ENCODE data around the gene CYGB.

The CYGB gene

DNA sequence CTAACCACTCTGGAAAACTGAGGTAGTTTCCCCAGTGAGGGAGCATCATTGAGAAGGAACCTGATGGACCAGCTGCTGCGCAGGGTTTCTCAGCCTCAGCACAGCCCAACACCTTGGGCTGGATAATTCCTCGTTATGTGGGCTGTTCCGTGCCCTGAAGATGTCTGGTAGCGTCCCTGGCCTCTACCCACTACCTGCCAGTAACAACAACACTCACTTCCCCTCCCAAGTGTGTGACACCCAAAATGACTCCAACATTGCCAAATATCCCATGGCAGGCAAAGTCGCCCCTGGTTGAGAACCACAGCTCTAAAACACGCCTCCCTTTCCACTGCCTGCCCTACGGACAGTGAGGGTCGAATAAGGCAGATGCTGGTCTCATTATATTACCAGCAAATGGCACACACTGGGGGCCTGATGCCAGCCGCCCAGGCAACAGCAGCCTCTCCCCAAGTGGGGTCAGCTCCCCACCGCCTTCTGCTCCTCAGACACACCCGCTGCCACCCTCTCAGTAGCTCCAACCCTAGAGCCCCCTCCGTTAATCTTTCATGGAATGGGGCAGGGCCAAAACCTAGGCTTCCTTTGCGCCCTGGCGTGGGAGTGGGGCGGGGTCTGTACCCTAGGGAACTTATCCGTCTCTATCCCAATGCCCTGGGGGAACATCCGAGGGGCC, 37.3 kb downstream of the CYGB start (continued):
- TF ChIP-seq ZNF302 (tag by site-specific recombination; IDR thresholded peaks at IDR 0.05; ENCODE audit: low read depth) (no peak), ZNF391 (tag by site-specific recombination; IDR thresholded peaks at IDR 0.05; ENCODE audit: borderline replicate concordance, low read depth) (no peak), ZNF600 (tag by site-specific recombination; IDR thresholded peaks at IDR 0.05) (peak; percentile 85), KLF1 (tag by site-specific recombination; IDR thresholded peaks at IDR 0.05) (peak; percentile 43; the same call in 1 of the 2 replicates), ZNF146 (tag by site-specific recombination; IDR thresholded peaks at IDR 0.05) (no peak), ZNF776 (tag by site-specific recombination; IDR thresholded peaks at IDR 0.05; ENCODE audit: borderline replicate concordance) (no peak), ZNF394 (tag by site-specific recombination; IDR thresholded peaks at IDR 0.05; ENCODE audit: borderline replicate concordance) (no peak)
- TF ChIP-seq, protein P1, sequence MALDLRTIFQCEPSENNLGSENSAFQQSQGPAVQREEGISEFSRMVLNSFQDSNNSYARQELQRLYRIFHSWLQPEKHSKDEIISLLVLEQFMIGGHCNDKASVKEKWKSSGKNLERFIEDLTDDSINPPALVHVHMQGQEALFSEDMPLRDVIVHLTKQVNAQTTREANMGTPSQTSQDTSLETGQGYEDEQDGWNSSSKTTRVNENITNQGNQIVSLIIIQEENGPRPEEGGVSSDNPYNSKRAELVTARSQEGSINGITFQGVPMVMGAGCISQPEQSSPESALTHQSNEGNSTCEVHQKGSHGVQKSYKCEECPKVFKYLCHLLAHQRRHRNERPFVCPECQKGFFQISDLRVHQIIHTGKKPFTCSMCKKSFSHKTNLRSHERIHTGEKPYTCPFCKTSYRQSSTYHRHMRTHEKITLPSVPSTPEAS (tag by site-specific recombination; IDR thresholded peaks at IDR 0.05), result no peak

DNA sequence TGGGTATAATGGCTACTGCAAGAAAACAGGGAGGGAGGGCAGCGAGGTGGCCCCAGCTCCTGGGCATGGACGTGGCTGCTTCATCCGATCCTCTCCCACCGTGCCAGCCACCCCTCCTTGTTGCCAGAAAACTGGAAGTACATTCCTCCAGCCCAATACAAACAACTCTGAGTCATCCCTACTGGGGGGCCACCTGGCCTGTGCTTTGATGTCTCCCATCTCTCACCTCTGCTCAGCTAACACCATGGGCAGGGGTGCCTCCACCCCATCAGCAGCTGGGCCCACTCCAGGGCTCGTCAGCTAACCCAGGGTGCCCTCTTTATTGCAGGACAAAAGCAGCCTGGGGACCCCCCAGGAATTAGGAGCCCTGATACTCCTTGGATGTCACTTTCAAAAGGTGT, 38.2 kb downstream of the CYGB start:
- no peak overlapping the region for H3K4me3 ChIP-seq (ENCODE audit: low read depth, low read length)
- ChIA-PET POLR2A (interaction anchor here (0.6 to 1.0 kb wide), 4 partner anchors 84 to 172 kb away, joined by 3 to 8 read pairs (median 4); partner anchors contain the start of gene PRPSAP1), CTCF (interaction anchor here (0.6 to 3.6 kb wide), 13 partner anchors 11 to 423 kb away, joined by 3 to 15 read pairs (median 3); partner anchors contain the start of gene AANAT)
- no peaks in the 10 kb centered on the region for H3K36me3 ChIP-seq (ENCODE audit: control insufficient read depth in 2 of 2, insufficient read depth in 1 of 2, low read length in 2 of 2)
- H3K9me3 ChIP-seq (ENCODE audit: control insufficient read depth, insufficient read depth, low read depth, low read length), result no peaks in the 10 kb centered on the region
- H3K4me1 ChIP-seq (ENCODE audit: control insufficient read depth, insufficient read depth, low read length), result peaks cover 21% of the 10 kb centered on the region
- no peak overlapping the region for H3K27ac ChIP-seq (ENCODE audit: extremely low read depth, low read depth, low read length)
- no peak for TF ChIP-seq ZNF701 (tag by site-specific recombination; IDR thresholded peaks at IDR 0.05)
- TF ChIP-seq ZNF521 (tag by site-specific recombination; IDR thresholded peaks at IDR 0.05), result no peak
- no peak for TF ChIP-seq ZNF473 (tag by site-specific recombination; IDR thresholded peaks at IDR 0.05)
- no peak for TF ChIP-seq ZNF837 (tag by site-specific recombination; IDR thresholded peaks at IDR 0.05)
- no peak for TF ChIP-seq GFI1B (tag by site-specific recombination; IDR thresholded peaks at IDR 0.05)
- no peak for TF ChIP-seq ZNF23 (tag by site-specific recombination; IDR thresholded peaks at IDR 0.05; ENCODE audit: borderline replicate concordance)
- TF ChIP-seq GLIS2 (tag by site-specific recombination; IDR thresholded peaks at IDR 0.05), result peak; percentile 83
- no peak for TF ChIP-seq ZSCAN30 (tag by site-specific recombination; IDR thresholded peaks at IDR 0.05)
- no peak for TF ChIP-seq ZNF248 (tag by site-specific recombination; IDR thresholded peaks at IDR 0.05)
- peak; percentile 63 for TF ChIP-seq ZIC2 (tag by site-specific recombination; IDR thresholded peaks at IDR 0.05)
- TF ChIP-seq ZNF423 (tag by site-specific recombination; IDR thresholded peaks at IDR 0.05), result no peak
- no peak for TF ChIP-seq ZNF266 (tag by site-specific recombination; IDR thresholded peaks at IDR 0.05; ENCODE audit: low read depth)
- no peak for TF ChIP-seq ZNF324 (tag by site-specific recombination; IDR thresholded peaks at IDR 0.05)
- no peak for TF ChIP-seq ZNF169 (tag by site-specific recombination; IDR thresholded peaks at IDR 0.05)
- no peak for TF ChIP-seq ZNF157 (tag by site-specific recombination; IDR thresholded peaks at IDR 0.05)
- no peak for TF ChIP-seq FEZF1 (tag by site-specific recombination; IDR thresholded peaks at IDR 0.05)
- TF ChIP-seq ZNF132 (tag by site-specific recombination; IDR thresholded peaks at IDR 0.05; ENCODE audit: borderline replicate concordance), result no peak
- TF ChIP-seq ZNF354C (tag by site-specific recombination; IDR thresholded peaks at IDR 0.05; ENCODE audit: borderline replicate concordance, low read depth), result no peak
- no peak for TF ChIP-seq ZNF214 (tag by site-specific recombination; IDR thresholded peaks at IDR 0.05; ENCODE audit: borderline replicate concordance)
- TF ChIP-seq ZNF155 (tag by site-specific recombination; IDR thresholded peaks at IDR 0.05), result no peak
- no peak for TF ChIP-seq KLF7 (tag by site-specific recombination; IDR thresholded peaks at IDR 0.05; ENCODE audit: borderline replicate concordance)
- TF ChIP-seq KLF9 (tag by site-specific recombination; IDR thresholded peaks at IDR 0.05; ENCODE audit: low read depth), result no peak
- TF ChIP-seq ZNF549 (tag by site-specific recombination; IDR thresholded peaks at IDR 0.05), result no peak
- no peak for TF ChIP-seq ZNF561 (tag by site-specific recombination; IDR thresholded peaks at IDR 0.05; ENCODE audit: borderline replicate concordance)
- no peak for TF ChIP-seq MZF1 (tag by site-specific recombination; IDR thresholded peaks at IDR 0.05; ENCODE audit: borderline replicate concordance)
- TF ChIP-seq, protein P2, sequence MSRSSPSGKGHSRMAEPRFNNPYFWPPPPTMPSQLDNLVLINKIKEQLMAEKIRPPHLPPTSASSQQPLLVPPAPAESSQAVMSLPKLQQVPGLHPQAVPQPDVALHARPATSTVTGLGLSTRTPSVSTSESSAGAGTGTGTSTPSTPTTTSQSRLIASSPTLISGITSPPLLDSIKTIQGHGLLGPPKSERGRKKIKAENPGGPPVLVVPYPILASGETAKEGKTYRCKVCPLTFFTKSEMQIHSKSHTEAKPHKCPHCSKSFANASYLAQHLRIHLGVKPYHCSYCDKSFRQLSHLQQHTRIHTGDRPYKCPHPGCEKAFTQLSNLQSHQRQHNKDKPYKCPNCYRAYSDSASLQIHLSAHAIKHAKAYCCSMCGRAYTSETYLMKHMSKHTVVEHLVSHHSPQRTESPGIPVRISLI (tag by site-specific recombination; IDR thresholded peaks at IDR 0.05), result no peak
- no peak for TF ChIP-seq ZNF302 (tag by site-specific recombination; IDR thresholded peaks at IDR 0.05; ENCODE audit: low read depth)
- TF ChIP-seq ZBTB17 (tag by site-specific recombination; IDR thresholded peaks at IDR 0.05), result no peak
- no peak for TF ChIP-seq YY1 (tag by site-specific recombination; IDR thresholded peaks at IDR 0.05)
- TF ChIP-seq ZNF335 (tag by site-specific recombination; conservative IDR thresholded peaks at IDR 0.05), result no peak
- no peak for TF ChIP-seq HOXD13 (CRISPR knock-in tag; IDR thresholded peaks at IDR 0.05; ENCODE audit: borderline replicate concordance)
- no peak for TF ChIP-seq ZSCAN23 (tag by site-specific recombination; IDR thresholded peaks at IDR 0.05)
